ENCODE data around the gene LRRC4C.

DNA sequence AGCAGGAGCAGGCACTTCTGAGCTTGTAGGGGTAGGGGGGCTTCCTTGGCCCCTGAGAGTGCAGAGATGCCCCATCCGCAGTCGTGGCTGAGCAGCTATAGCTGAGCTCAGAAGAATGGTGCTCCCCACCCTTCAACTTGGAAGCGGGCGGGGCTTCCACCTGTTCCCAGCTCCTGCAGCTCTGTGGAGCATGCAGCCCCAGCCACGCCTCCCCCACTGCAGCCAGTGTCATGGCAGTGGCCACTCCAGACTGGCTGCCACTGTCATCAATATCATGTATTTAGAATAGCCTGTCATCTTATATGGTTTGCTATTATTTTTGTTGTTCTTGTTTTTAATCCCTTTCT, 213.1 kb downstream of the LRRC4C start:
- TF ChIP-seq GABPB1 (CRISPR knock-in tag; IDR thresholded peaks at IDR 0.05): no peak
- TF ChIP-seq ATF1 (CRISPR knock-in tag; IDR thresholded peaks at IDR 0.05): no peak
- no peak for TF ChIP-seq ZBTB21 (CRISPR knock-in tag; IDR thresholded peaks at IDR 0.05; ENCODE audit: borderline replicate concordance)
- TF ChIP-seq, protein P1, sequence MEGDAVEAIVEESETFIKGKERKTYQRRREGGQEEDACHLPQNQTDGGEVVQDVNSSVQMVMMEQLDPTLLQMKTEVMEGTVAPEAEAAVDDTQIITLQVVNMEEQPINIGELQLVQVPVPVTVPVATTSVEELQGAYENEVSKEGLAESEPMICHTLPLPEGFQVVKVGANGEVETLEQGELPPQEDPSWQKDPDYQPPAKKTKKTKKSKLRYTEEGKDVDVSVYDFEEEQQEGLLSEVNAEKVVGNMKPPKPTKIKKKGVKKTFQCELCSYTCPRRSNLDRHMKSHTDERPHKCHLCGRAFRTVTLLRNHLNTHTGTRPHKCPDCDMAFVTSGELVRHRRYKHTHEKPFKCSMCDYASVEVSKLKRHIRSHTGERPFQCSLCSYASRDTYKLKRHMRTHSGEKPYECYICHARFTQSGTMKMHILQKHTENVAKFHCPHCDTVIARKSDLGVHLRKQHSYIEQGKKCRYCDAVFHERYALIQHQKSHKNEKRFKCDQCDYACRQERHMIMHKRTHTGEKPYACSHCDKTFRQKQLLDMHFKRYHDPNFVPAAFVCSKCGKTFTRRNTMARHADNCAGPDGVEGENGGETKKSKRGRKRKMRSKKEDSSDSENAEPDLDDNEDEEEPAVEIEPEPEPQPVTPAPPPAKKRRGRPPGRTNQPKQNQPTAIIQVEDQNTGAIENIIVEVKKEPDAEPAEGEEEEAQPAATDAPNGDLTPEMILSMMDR (IDR thresholded peaks at IDR 0.05): no peak
- TF ChIP-seq NR2C2 (CRISPR knock-in tag; IDR thresholded peaks at IDR 0.05): no peak
- TF ChIP-seq RELA (CRISPR knock-in tag; IDR thresholded peaks at IDR 0.05; ENCODE audit: borderline replicate concordance): no peak
- TF ChIP-seq ZNF121 (CRISPR knock-in tag; IDR thresholded peaks at IDR 0.05): no peak
- no peak for TF ChIP-seq JUN (CRISPR knock-in tag; IDR thresholded peaks at IDR 0.05)
